T-cell (primary cell): ENCODE results near the gene BMP7. TPM values are rescaled to one million over a fixed set of nuclear protein-coding genes. Genes with fewer than 3 reads are reported as not detected.

Experiments used
- ATAC-seq, 4 experiments: fragments of 200-7000 bp in 3 of 4; fragments of 150-1000 bp in 1 of 4; cut with Tn5 transposase; replicated peaks in 1 of 4; 1 replicate in 3 of 4; 2 replicates in 1 of 4; pipeline ENCODE4 v1.10.0; 2021; ENCODE audit warnings: moderate library complexity in 3 of 4, mild to moderate bottlenecking in 2 of 4, moderate number of reproducible peaks in 1 of 4
- CTCF ChIA-PET, 2 donors: fragments of 300-600 bp; sonication (Branson Sonifier 250); formaldehyde crosslinking; loops; one replicate each; lab custom pipeline; 2022; ENCODE audit warnings: antibody characterized with exemption in 2 of 2; lab: Charles Lee
- POLR2A ChIA-PET, 2 donors: fragments of 300-600 bp; sonication (Branson Sonifier 250); formaldehyde crosslinking; loops; one replicate each; lab custom pipeline; 2022; ENCODE audit warnings: antibody characterized with exemption in 2 of 2; lab: Charles Lee
- DNase-seq, 35 experiments: peaks; one replicate each; pipeline versions ENCODE4 v3.0.0 to v3.0.0-alpha.2; 2013 to 2023
- H3K27ac ChIP-seq: one replicate; pipeline ENCODE4 v1.5.1; 2013; ENCODE audit warnings: low read length
- H3K27me3 ChIP-seq, 2 experiments: replicated peaks in 1 of 2; 1 replicate in 1 of 2; 2 replicates in 1 of 2; pipeline versions ENCODE4 v1.6.1 to v1.7.0; 2013; ENCODE audit warnings: low read length in 1 of 2, mixed read lengths in 1 of 2; ENCODE audit not compliant: control insufficient read depth in 2 of 2, insufficient read depth in 2 of 2; ENCODE audit errors: extremely low read depth in 1 of 2
- H3K36me3 ChIP-seq, 2 donors: 1 replicate in 1 of 2; 2 replicates in 1 of 2; pipeline versions ENCODE4 v1.6.1 to v1.7.0; 2013; ENCODE audit warnings: low read length in 1 of 2; ENCODE audit not compliant: control insufficient read depth in 2 of 2, insufficient read depth in 1 of 2; ENCODE audit errors: extremely low read depth in 1 of 2
- H3K4me1 ChIP-seq, 2 experiments: 1 replicate in 1 of 2; 2 replicates in 1 of 2; pipeline versions ENCODE4 v1.6.1 to v1.7.0; 2013; ENCODE audit warnings: low read length in 2 of 2, mixed read lengths in 1 of 2; ENCODE audit not compliant: insufficient read depth in 2 of 2, control insufficient read depth in 1 of 2; ENCODE audit errors: extremely low read depth in 1 of 2
- H3K4me3 ChIP-seq, 2 donors: 1 replicate in 1 of 2; 2 replicates in 1 of 2; pipeline versions ENCODE4 v1.5.1 to v1.7.0; 2013; ENCODE audit warnings: mild to moderate bottlenecking in 2 of 2, low read length in 1 of 2, moderate library complexity in 1 of 2; ENCODE audit not compliant: control insufficient read depth in 1 of 2; ENCODE audit errors: extremely low read depth in 1 of 2
- H3K9me3 ChIP-seq: 2 replicates; pipeline ENCODE4 v1.7.0; 2013
- H3K27ac Mint-ChIP-seq, 2 donors: one replicate each; pipeline ENCODE4 v1.8.0; 2020 to 2021; ENCODE audit warnings: mild to moderate bottlenecking in 2 of 2, mixed read lengths in 2 of 2
- H3K27me3 Mint-ChIP-seq, 2 donors: one replicate each; pipeline ENCODE4 v1.8.0; 2021 to 2022; ENCODE audit warnings: mixed read lengths in 2 of 2
- H3K36me3 Mint-ChIP-seq: one replicate; pipeline ENCODE4 v1.8.0; 2021; ENCODE audit warnings: mixed read lengths
- H3K4me1 Mint-ChIP-seq, 3 donors: one replicate each; pipeline ENCODE4 v1.8.0; 2020 to 2022; ENCODE audit warnings: mixed read lengths in 3 of 3, mild to moderate bottlenecking in 1 of 3
- H3K4me3 Mint-ChIP-seq, 3 donors: one replicate each; pipeline ENCODE4 v1.8.0; 2020 to 2022; ENCODE audit warnings: mild to moderate bottlenecking in 3 of 3, mixed read lengths in 3 of 3, moderate library complexity in 3 of 3
- H3K9me3 Mint-ChIP-seq, 3 donors: one replicate each; pipeline ENCODE4 v1.8.0; 2020 to 2022; ENCODE audit warnings: mixed read lengths in 3 of 3
- WGBS: methylation state at CpG from one replicate; pipeline ENCODE4 v1.1.5; 2013; ENCODE audit warnings: missing lambda C conversion rate; ENCODE audit not compliant: insufficient coverage; 5-methylcytosine and 5-hydroxymethylcytosine counted together
- total RNA-seq, 35 experiments: library from RNA in 6 of 35; stranded (reverse) in 6 of 35; fragments of 120-200 nt in 1 of 35; gene quantifications; one replicate each; pipeline versions ENCODE4 v1.2.1 to v1.2.4 and lab custom pipeline; 2013 to 2026

Gene BMP7
- total RNA-seq, 5 donors from 2014 or later (not counting 1 experiment from before 2014, with no cell fraction given), result not detected

- no peaks in the 10 kb centered on the region for H3K36me3 ChIP-seq
- ChIA-PET CTCF (no interaction called here), POLR2A (no interaction called here)
- DNase-seq (no peak), ATAC-seq (no peak)
- H3K4me1 Mint-ChIP-seq, result no peaks in the 10 kb centered on the region
- no peak overlapping the region for H3K4me3 ChIP-seq
- no peak overlapping the region for H3K27ac Mint-ChIP-seq
- no peaks in the 10 kb centered on the region for H3K36me3 Mint-ChIP-seq
- H3K27ac ChIP-seq, result no peak overlapping the region
- peaks cover 24 to 28% of the 10 kb centered on the region in 2 donors for H3K27me3 Mint-ChIP-seq
- H3K4me3 Mint-ChIP-seq, result no peak overlapping the region
- 81% methylated on average over 8 of the region's 11 CpGs for WGBS
- no peaks in the 10 kb centered on the region for H3K9me3 Mint-ChIP-seq
- no peaks in the 10 kb centered on the region for H3K4me1 ChIP-seq
- H3K9me3 ChIP-seq, result no peaks in the 10 kb centered on the region
- peaks cover 0 to 29% of the 10 kb centered on the region in 2 experiments for H3K27me3 ChIP-seq
These were observed 44.5 kb upstream of the BMP7 start for GRCh38 chr20:57310821-57311514.

- WGBS, result 93% methylated on average over 5 of the region's 9 CpGs
- POLR2A ChIA-PET, result no interaction called here
These were observed 43.2 kb upstream of the BMP7 start for GRCh38 chr20:57309544-57310115.

GRCh38 chr20:57308451-57309271 is 42.2 kb upstream of the BMP7 start:
- H3K9me3 Mint-ChIP-seq, result no peaks in the 10 kb centered on the region
- H3K4me1 ChIP-seq, result no peaks in the 10 kb centered on the region
- H3K4me3 ChIP-seq, result no peak overlapping the region
- no peak overlapping the region for H3K27ac ChIP-seq
- CTCF ChIA-PET, result no interaction called here
- H3K36me3 Mint-ChIP-seq, result no peaks in the 10 kb centered on the region
- no peak overlapping the region for H3K4me3 Mint-ChIP-seq
- peaks cover 22 to 26% of the 10 kb centered on the region in 2 donors for H3K27me3 Mint-ChIP-seq
- H3K36me3 ChIP-seq, result no peaks in the 10 kb centered on the region
- peaks cover 0 to 31% of the 10 kb centered on the region in 2 experiments for H3K27me3 ChIP-seq
- DNase-seq (no peak), ATAC-seq (no peak)
- no peaks in the 10 kb centered on the region for H3K4me1 Mint-ChIP-seq
- 70% methylated on average over 8 of the region's 13 CpGs for WGBS
- H3K27ac Mint-ChIP-seq, result no peak overlapping the region
- no peaks in the 10 kb centered on the region for H3K9me3 ChIP-seq
- POLR2A ChIA-PET, result no interaction called here

More at GRCh38 chr20:57309544-57310115, 43.2 kb upstream of the BMP7 start:
- no peaks in the 10 kb centered on the region for H3K36me3 ChIP-seq
- H3K4me1 ChIP-seq, result no peaks in the 10 kb centered on the region
- CTCF ChIA-PET, result no interaction called here
- H3K9me3 ChIP-seq, result no peaks in the 10 kb centered on the region
- H3K4me1 Mint-ChIP-seq, result no peaks in the 10 kb centered on the region
- H3K4me3 ChIP-seq, result no peak overlapping the region
- peaks cover 0 to 27% of the 10 kb centered on the region in 2 experiments for H3K27me3 ChIP-seq
- H3K4me3 Mint-ChIP-seq, result no peak overlapping the region
- H3K27ac ChIP-seq, result no peak overlapping the region
- peaks cover 23 to 24% of the 10 kb centered on the region in 2 donors for H3K27me3 Mint-ChIP-seq
- H3K9me3 Mint-ChIP-seq, result no peaks in the 10 kb centered on the region
- DNase-seq (no peak), ATAC-seq (no peak)
- no peaks in the 10 kb centered on the region for H3K36me3 Mint-ChIP-seq
- no peak overlapping the region for H3K27ac Mint-ChIP-seq

GRCh38 chr20:57306747-57307146 is 40.3 kb upstream of the BMP7 start:
- no peak overlapping the region for H3K27ac Mint-ChIP-seq
- DNase-seq (no peak), ATAC-seq (no peak)
- no peak overlapping the region for H3K4me3 ChIP-seq
- H3K4me1 Mint-ChIP-seq, result no peaks in the 10 kb centered on the region
- peaks cover 30 to 33% of the 10 kb centered on the region in 2 donors for H3K27me3 Mint-ChIP-seq
- H3K4me1 ChIP-seq, result no peaks in the 10 kb centered on the region
- 58% methylated on average over 4 of the region's 5 CpGs for WGBS
- no peaks in the 10 kb centered on the region for H3K36me3 Mint-ChIP-seq
- no peak overlapping the region for H3K27ac ChIP-seq
- ChIA-PET POLR2A (no interaction called here), CTCF (no interaction called here)
- no peak overlapping the region for H3K4me3 Mint-ChIP-seq
- H3K9me3 Mint-ChIP-seq, result no peaks in the 10 kb centered on the region
- H3K9me3 ChIP-seq, result no peaks in the 10 kb centered on the region
- peaks cover 0 to 33% of the 10 kb centered on the region in 2 experiments for H3K27me3 ChIP-seq
- H3K36me3 ChIP-seq, result no peaks in the 10 kb centered on the region

- POLR2A ChIA-PET, result no interaction called here
- Histone ChIP-seq H3K27me3 (peaks cover 0 to 26% of the 10 kb centered on the region in 2 experiments), H3K27ac (no peak overlapping the region), H3K36me3 (no peaks in the 10 kb centered on the region), H3K4me3 (no peak overlapping the region), H3K9me3 (no peaks in the 10 kb centered on the region), H3K4me1 (no peaks in the 10 kb centered on the region)
- H3K36me3 Mint-ChIP-seq, result no peaks in the 10 kb centered on the region
- no peak overlapping the region for H3K4me3 Mint-ChIP-seq
- DNase-seq, result no peak
- CTCF ChIA-PET, result no interaction called here
- no peak for ATAC-seq
- no peaks in the 10 kb centered on the region for H3K4me1 Mint-ChIP-seq
- H3K27ac Mint-ChIP-seq, result no peak overlapping the region
- WGBS, result 58% methylated on average over 14 of the region's 14 CpGs
- H3K27me3 Mint-ChIP-seq, result peaks cover 16 to 23% of the 10 kb centered on the region in 2 donors
- H3K9me3 Mint-ChIP-seq, result no peaks in the 10 kb centered on the region
These were observed 34.6 kb upstream of the BMP7 start for GRCh38 chr20:57301026-57301425.

GRCh38 chr20:57298457-57298856 is 32.0 kb upstream of the BMP7 start:
- Histone ChIP-seq H3K9me3 (no peaks in the 10 kb centered on the region), H3K27me3 (peaks cover 0 to 26% of the 10 kb centered on the region in 2 experiments), H3K4me3 (no peak overlapping the region), H3K4me1 (no peaks in the 10 kb centered on the region), H3K36me3 (no peaks in the 10 kb centered on the region), H3K27ac (no peak overlapping the region)
- ATAC-seq, result no peak
- no peaks in the 10 kb centered on the region for H3K9me3 Mint-ChIP-seq
- no peak overlapping the region for H3K27ac Mint-ChIP-seq
- H3K4me1 Mint-ChIP-seq, result no peaks in the 10 kb centered on the region
- peaks cover 20 to 25% of the 10 kb centered on the region in 2 donors for H3K27me3 Mint-ChIP-seq
- 88% methylated on average over 1 of the region's 4 CpGs for WGBS
- no peaks in the 10 kb centered on the region for H3K36me3 Mint-ChIP-seq
- ChIA-PET CTCF (no interaction called here), POLR2A (no interaction called here)
- H3K4me3 Mint-ChIP-seq, result no peak overlapping the region
- DNase-seq, result no peak
